Parathyroid adenoma (tissue), 2 donors: ENCODE measurements around the gene ZFX.

ENCODE experiments used
- H2AFZ ChIP-seq: fragments of 300-600 bp; sonication (generic); one replicate; pipeline ENCODE4 v1.7.0; 2017; ENCODE audit warnings: antibody characterized with exemption, mild to moderate bottlenecking
- H3K27ac ChIP-seq: fragments of 300-600 bp; sonication (generic); one replicate; pipeline ENCODE4 v1.7.0; 2017
- H3K27me3 ChIP-seq: fragments of 300-600 bp; sonication (generic); one replicate; pipeline ENCODE4 v1.7.0; 2017; ENCODE audit warnings: low read length; ENCODE audit not compliant: control insufficient read depth, insufficient read depth
- H3K36me3 ChIP-seq: fragments of 300-600 bp; sonication (generic); one replicate; pipeline ENCODE4 v1.7.0; 2017; ENCODE audit warnings: low read length; ENCODE audit not compliant: control insufficient read depth, insufficient read depth
- H3K4me1 ChIP-seq: fragments of 300-600 bp; sonication (generic); one replicate; pipeline ENCODE4 v1.7.0; 2017; ENCODE audit warnings: control low read depth
- H3K4me2 ChIP-seq: fragments of 300-600 bp; sonication (generic); one replicate; pipeline ENCODE4 v1.7.0; 2017; ENCODE audit warnings: low read length
- H3K4me3 ChIP-seq: fragments of 300-600 bp; sonication (generic); one replicate; pipeline ENCODE4 v1.7.0; 2017; ENCODE audit warnings: low read depth, low read length
- H3K79me2 ChIP-seq: fragments of 300-600 bp; sonication (generic); one replicate; pipeline ENCODE4 v1.7.0; 2017; ENCODE audit warnings: control low read depth
- H3K9ac ChIP-seq: fragments of 300-600 bp; sonication (generic); one replicate; pipeline ENCODE4 v1.7.0; 2017; ENCODE audit warnings: mild to moderate bottlenecking
- H3K9me3 ChIP-seq: fragments of 300-600 bp; sonication (generic); one replicate; pipeline ENCODE4 v1.7.0; 2017; ENCODE audit warnings: low read length; ENCODE audit not compliant: control insufficient read depth
- CTCF ChIP-seq: fragments of 300-600 bp; sonication (generic); IDR thresholded peaks from one replicate; pipeline ENCODE4 v1.7.0; 2017; ENCODE audit warnings: antibody characterized with exemption, mild to moderate bottlenecking
- donor health status: primary hyperparathyroidism.

ZFX gene

GRCh38 chrX:24216827-24217226 is 67.3 kb downstream of the ZFX start:
- Histone ChIP-seq H3K36me3 (no peaks in the 10 kb centered on the region), H2AFZ (no peak overlapping the region), H3K9me3 (no peaks in the 10 kb centered on the region), H3K79me2 (peaks cover 4% of the 10 kb centered on the region), H3K4me1 (peaks cover 6% of the 10 kb centered on the region), H3K4me2 (no peak overlapping the region), H3K27ac (no peak overlapping the region), H3K4me3 (no peak overlapping the region), H3K9ac (no peak overlapping the region), H3K27me3 (no peaks in the 10 kb centered on the region)
- no peak for TF ChIP-seq CTCF

GRCh38 chrX:24219320-24219719 is 69.8 kb downstream of the ZFX start:
- Histone ChIP-seq H3K4me3 (no peak overlapping the region), H3K4me1 (peaks cover 6% of the 10 kb centered on the region), H3K36me3 (no peaks in the 10 kb centered on the region), H3K9ac (no peak overlapping the region), H3K27ac (no peak overlapping the region), H2AFZ (no peak overlapping the region), H3K9me3 (no peaks in the 10 kb centered on the region), H3K27me3 (no peaks in the 10 kb centered on the region), H3K79me2 (no peaks in the 10 kb centered on the region), H3K4me2 (no peak overlapping the region)
- no peak for TF ChIP-seq CTCF

- Histone ChIP-seq H3K4me1 (no peaks in the 10 kb centered on the region), H3K79me2 (no peaks in the 10 kb centered on the region), H3K9ac (no peak overlapping the region), H3K9me3 (no peaks in the 10 kb centered on the region), H3K4me3 (no peak overlapping the region), H3K27me3 (no peaks in the 10 kb centered on the region), H2AFZ (no peak overlapping the region), H3K27ac (no peak overlapping the region), H3K4me2 (no peak overlapping the region), H3K36me3 (no peaks in the 10 kb centered on the region)
- TF ChIP-seq CTCF: no peak
Observed at GRCh38 chrX:24221872-24222271, 72.3 kb downstream of the ZFX start.

- no peak overlapping the region for H3K4me3 ChIP-seq
- no peak overlapping the region for H3K4me2 ChIP-seq
- H3K9ac ChIP-seq: no peak overlapping the region
- no peaks in the 10 kb centered on the region for H3K79me2 ChIP-seq
- H2AFZ ChIP-seq: no peak overlapping the region
- no peaks in the 10 kb centered on the region for H3K36me3 ChIP-seq
- H3K9me3 ChIP-seq: no peaks in the 10 kb centered on the region
- H3K27me3 ChIP-seq: no peaks in the 10 kb centered on the region
- no peak for TF ChIP-seq CTCF
- H3K4me1 ChIP-seq: no peaks in the 10 kb centered on the region
- H3K27ac ChIP-seq: no peak overlapping the region
Observed at GRCh38 chrX:24225265-24225664, 75.7 kb downstream of the ZFX start.

- Histone ChIP-seq H3K27me3 (no peaks in the 10 kb centered on the region), H3K79me2 (no peaks in the 10 kb centered on the region), H3K27ac (no peak overlapping the region), H3K4me3 (no peak overlapping the region), H3K9ac (no peak overlapping the region), H2AFZ (no peak overlapping the region), H3K4me2 (no peak overlapping the region), H3K4me1 (no peaks in the 10 kb centered on the region), H3K36me3 (no peaks in the 10 kb centered on the region), H3K9me3 (no peaks in the 10 kb centered on the region)
- no peak for TF ChIP-seq CTCF
Observed at GRCh38 chrX:24226176-24226575, 76.6 kb downstream of the ZFX start.
